Esophagus squamous epithelium (tissue), 5 donors: ENCODE measurements around the gene FUBP1. TPM values are rescaled to one million over a fixed set of nuclear protein-coding genes. Genes with fewer than 3 reads are reported as not detected.
"Not testable (repeated sequence)": the region's sequence is repeated elsewhere in the genome, so short reads cannot be mapped to it uniquely, and the experiment has no call there.

Experiments used
- DNase-seq: peaks from one replicate; lab custom pipeline; 2025; lab: John Stamatoyannopoulos, UW
- H3K27ac ChIP-seq, 4 donors: fragments of 200-600 bp; sonication (generic); one replicate each; pipeline ENCODE4 v1.5.1; 2016 to 2019; ENCODE audit warnings: mild to moderate bottlenecking in 1 of 4
- H3K27me3 ChIP-seq, 4 donors: fragments of 200-600 bp; sonication (generic); 1 replicate in 3 of 4; 2 replicates in 1 of 4; pipeline versions ENCODE4 v1.5.1 to v1.6.0; 2017 to 2021; ENCODE audit warnings: antibody characterized with exemption in 1 of 4
- H3K36me3 ChIP-seq, 3 donors: fragments of 200-600 bp; sonication (generic); one replicate each; pipeline ENCODE4 v1.5.1; 2016 to 2019
- H3K4me1 ChIP-seq, 3 donors: fragments of 200-600 bp; sonication (generic); one replicate each; pipeline ENCODE4 v1.5.1; 2017 to 2019
- H3K4me3 ChIP-seq, 4 donors: fragments of 200-600 bp; sonication (generic); 1 replicate in 3 of 4; 2 replicates in 1 of 4; pipeline ENCODE4 v1.5.1; 2016 to 2019; ENCODE audit warnings: mild to moderate bottlenecking in 2 of 4, moderate library complexity in 1 of 4
- H3K9me3 ChIP-seq, 3 donors: fragments of 200-600 bp; sonication (generic); one replicate each; pipeline ENCODE4 v1.5.1; 2016 to 2019
- POLR2A ChIP-seq, 4 donors: fragments of 450-650 bp; IDR thresholded peaks; one replicate each; pipeline ENCODE4 v1.6.1; 2017; ENCODE audit warnings: antibody characterized with exemption in 4 of 4, mild to moderate bottlenecking in 4 of 4, moderate library complexity in 3 of 4
- WGBS, 2 donors: methylation state at CpG; one replicate each; pipeline ENCODE4 v1.1.5; 2018; 5-methylcytosine and 5-hydroxymethylcytosine counted together
- intact Hi-C: fragments of 100-400 bp; cut with DNase I; formaldehyde crosslinking; loops from one replicate; pipeline ENCODE4 v1.15.0; 2022
- total RNA-seq, 4 donors: library from RNA; depleted of rRNA; stranded (reverse); fragments of >200 nt; gene quantifications; one replicate each; pipeline ENCODE4 v1.1.0, GENCODE V29; 2016
- TF ChIP-seq, protein P1 (sequence below), 6 experiments: fragments of 450-650 bp in 4 of 6; fragments of 200-600 bp in 2 of 6; sonication (generic) in 2 of 6; IDR thresholded peaks; one replicate each; pipeline ENCODE4 v1.5.1; 2016 to 2019; ENCODE audit warnings: antibody characterized with exemption in 6 of 6, mild to moderate bottlenecking in 4 of 6, moderate library complexity in 4 of 6
- donor health status: DM: yes; HTN: yes; CAD: no.

Gene FUBP1, protein sequence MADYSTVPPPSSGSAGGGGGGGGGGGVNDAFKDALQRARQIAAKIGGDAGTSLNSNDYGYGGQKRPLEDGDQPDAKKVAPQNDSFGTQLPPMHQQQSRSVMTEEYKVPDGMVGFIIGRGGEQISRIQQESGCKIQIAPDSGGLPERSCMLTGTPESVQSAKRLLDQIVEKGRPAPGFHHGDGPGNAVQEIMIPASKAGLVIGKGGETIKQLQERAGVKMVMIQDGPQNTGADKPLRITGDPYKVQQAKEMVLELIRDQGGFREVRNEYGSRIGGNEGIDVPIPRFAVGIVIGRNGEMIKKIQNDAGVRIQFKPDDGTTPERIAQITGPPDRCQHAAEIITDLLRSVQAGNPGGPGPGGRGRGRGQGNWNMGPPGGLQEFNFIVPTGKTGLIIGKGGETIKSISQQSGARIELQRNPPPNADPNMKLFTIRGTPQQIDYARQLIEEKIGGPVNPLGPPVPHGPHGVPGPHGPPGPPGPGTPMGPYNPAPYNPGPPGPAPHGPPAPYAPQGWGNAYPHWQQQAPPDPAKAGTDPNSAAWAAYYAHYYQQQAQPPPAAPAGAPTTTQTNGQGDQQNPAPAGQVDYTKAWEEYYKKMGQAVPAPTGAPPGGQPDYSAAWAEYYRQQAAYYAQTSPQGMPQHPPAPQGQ
- 100 to 1,000 TPM in 2 of 4 donors, 10 to 100 TPM in 2; 44.6 to 103 (median 77.8) TPM for total RNA-seq

DNA sequence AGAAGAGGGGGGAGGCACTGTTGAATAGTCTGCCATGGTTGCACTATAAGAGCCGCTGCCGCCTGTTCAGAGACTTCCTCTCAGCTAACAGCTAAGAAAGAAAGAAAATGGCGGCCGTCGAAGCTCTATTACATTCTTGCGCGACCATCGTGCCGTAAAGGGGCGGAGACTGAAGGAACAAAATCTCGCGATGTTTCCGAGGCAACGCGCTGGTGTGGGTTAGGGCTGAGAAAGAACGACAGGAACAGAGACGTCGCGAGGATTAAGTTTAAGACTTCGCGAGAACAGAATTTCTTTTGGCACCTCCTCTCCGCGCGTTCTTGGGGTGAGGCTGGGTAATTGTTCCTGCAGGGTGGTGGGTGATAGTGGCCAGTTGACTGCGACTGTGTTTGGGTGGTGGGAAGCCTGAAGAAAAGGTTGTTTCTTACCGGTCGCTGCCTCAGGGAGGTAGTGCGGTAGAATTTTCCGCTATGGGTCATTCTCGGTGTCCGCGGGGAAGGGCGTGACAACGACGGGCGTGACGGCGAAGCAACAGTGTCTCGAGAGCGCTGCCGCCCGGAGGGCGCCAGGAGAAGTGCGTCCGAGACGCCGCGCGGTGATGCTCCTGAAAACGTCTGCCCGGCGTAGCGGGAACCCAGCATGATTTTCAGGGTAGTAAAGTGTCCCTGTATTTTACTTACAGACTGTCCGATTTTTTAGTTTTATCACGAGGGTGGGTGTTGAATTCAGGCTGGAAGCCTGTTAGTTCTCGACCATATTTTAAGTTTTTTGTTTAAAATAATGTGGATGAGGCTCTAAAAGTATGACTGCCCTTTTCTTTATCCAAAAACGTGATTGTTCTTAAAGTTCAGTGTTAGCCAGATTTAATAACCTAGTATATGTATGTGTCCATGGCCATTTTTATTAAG is at the start of gene FUBP1:
TSS of gene FUBP1 (minus strand) at position 104 of the 908 bp plus-strand sequence. CDS start at position 36, 68 bp downstream.
- no peaks in the 10 kb centered on the region for H3K9me3 ChIP-seq
- WGBS, 2 donors: 0 to 1% methylated on average over 40 to 44 of the region's 57 CpGs
- peak in 2 of 4 donors; percentile 19 to 69 for TF ChIP-seq POLR2A (IDR thresholded peaks at IDR 0.05)
- TF ChIP-seq, protein P1, sequence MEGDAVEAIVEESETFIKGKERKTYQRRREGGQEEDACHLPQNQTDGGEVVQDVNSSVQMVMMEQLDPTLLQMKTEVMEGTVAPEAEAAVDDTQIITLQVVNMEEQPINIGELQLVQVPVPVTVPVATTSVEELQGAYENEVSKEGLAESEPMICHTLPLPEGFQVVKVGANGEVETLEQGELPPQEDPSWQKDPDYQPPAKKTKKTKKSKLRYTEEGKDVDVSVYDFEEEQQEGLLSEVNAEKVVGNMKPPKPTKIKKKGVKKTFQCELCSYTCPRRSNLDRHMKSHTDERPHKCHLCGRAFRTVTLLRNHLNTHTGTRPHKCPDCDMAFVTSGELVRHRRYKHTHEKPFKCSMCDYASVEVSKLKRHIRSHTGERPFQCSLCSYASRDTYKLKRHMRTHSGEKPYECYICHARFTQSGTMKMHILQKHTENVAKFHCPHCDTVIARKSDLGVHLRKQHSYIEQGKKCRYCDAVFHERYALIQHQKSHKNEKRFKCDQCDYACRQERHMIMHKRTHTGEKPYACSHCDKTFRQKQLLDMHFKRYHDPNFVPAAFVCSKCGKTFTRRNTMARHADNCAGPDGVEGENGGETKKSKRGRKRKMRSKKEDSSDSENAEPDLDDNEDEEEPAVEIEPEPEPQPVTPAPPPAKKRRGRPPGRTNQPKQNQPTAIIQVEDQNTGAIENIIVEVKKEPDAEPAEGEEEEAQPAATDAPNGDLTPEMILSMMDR (IDR thresholded peaks at IDR 0.05): peak; percentile 61 to 81 (median 71)
- DNase-seq: peak; percentile 84
- H3K36me3 ChIP-seq: peaks cover 0 to 4% (median 0%) of the 10 kb centered on the region in 3 donors
- H3K27ac ChIP-seq: peak within 1 kb of the TSS; percentile 93 to 99 (median 98)
- H3K27me3 ChIP-seq: no peaks in the 10 kb centered on the region
- H3K4me1 ChIP-seq: peaks cover 11 to 61% (median 32%) of the 10 kb centered on the region in 3 donors
- intact Hi-C loops: loop anchor here (10.0 kb wide), 1 partner anchor 136 kb away; no protein-coding TSS in a partner anchor
- H3K4me3 ChIP-seq: peak within 1 kb of the TSS; percentile 44 to 86 (median 74)

DNA sequence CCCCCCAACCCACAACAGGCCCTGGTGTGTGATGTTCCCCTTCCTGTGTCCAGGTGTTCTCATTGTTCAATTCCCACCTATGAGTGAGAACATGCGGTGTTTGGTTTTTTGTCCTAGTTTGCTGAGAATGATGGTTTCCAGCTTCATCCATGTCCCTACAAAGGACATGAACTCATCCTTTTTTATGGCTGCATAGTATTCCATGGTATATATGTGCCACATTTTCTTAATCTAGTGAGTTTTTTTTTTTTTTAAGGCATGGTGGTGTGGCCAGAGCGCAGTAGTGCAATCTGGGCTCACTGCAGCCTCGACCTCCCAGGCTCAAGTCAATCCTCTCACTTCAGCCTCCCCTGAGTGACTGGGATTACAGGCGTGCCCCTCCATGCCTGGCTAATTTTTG is 42.3 kb upstream of the FUBP1 start:
- H3K4me1 ChIP-seq, intact Hi-C loops, DNase-seq, H3K27me3 ChIP-seq, H3K4me3 ChIP-seq, H3K27ac ChIP-seq, H3K9me3 ChIP-seq: not testable (repeated sequence)
- H3K36me3 ChIP-seq: peaks cover 0 to 12% (median 0%) of the 10 kb centered on the region in 3 donors
- WGBS, 2 donors: 93 to 95% methylated on average over 4 of the region's 4 CpGs

GRCh38 chr1:78019024-78019423 is 40.2 kb upstream of the FUBP1 start:
- peaks cover 0 to 31% (median 0%) of the 10 kb centered on the region in 3 donors for H3K36me3 ChIP-seq
- TF ChIP-seq POLR2A (IDR thresholded peaks at IDR 0.05): no peak
- TF ChIP-seq, protein P1 (IDR thresholded peaks at IDR 0.05): no peak
- DNase-seq: no peak
- 90 to 100% methylated on average over 1 of the region's 1 CpG for WGBS, 2 donors
- no peaks in the 10 kb centered on the region for H3K27me3 ChIP-seq
- no peaks in the 10 kb centered on the region for H3K9me3 ChIP-seq
- intact Hi-C loops: no loop called here
- no peak overlapping the region for H3K4me3 ChIP-seq
- no peaks in the 10 kb centered on the region for H3K4me1 ChIP-seq
- H3K27ac ChIP-seq: no peak overlapping the region

GRCh38 chr1:78015148-78015547 is 36.3 kb upstream of the FUBP1 start:
- Histone ChIP-seq H3K4me1 (peaks cover 0 to 2% (median 0%) of the 10 kb centered on the region in 3 donors), H3K27me3 (no peaks in the 10 kb centered on the region), H3K9me3 (no peaks in the 10 kb centered on the region), H3K36me3 (peaks cover 0 to 46% (median 0%) of the 10 kb centered on the region in 3 donors), H3K4me3 (no peak overlapping the region), H3K27ac (no peak overlapping the region)
- no peak for DNase-seq
- TF ChIP-seq, protein P1 (IDR thresholded peaks at IDR 0.05): no peak
- TF ChIP-seq POLR2A (IDR thresholded peaks at IDR 0.05): no peak
- intact Hi-C loops: no loop called here

- intact Hi-C loops: no loop called here
- WGBS, 2 donors: 79 to 93% methylated on average over 2 of the region's 2 CpGs
- Histone ChIP-seq H3K4me3 (peak overlapping the region in 1 of 4 donors; percentile 21), H3K27me3 (no peaks in the 10 kb centered on the region), H3K4me1 (peaks cover 0 to 37% (median 3%) of the 10 kb centered on the region in 3 donors), H3K27ac (no peak overlapping the region), H3K9me3 (no peaks in the 10 kb centered on the region), H3K36me3 (peaks cover 0 to 33% (median 0%) of the 10 kb centered on the region in 3 donors)
- no peak for TF ChIP-seq POLR2A (IDR thresholded peaks at IDR 0.05)
- no peak for DNase-seq
These were observed 32.2 kb upstream of the FUBP1 start for GRCh38 chr1:78011050-78011449.
